H1 (cell line): Measurements from ENCODE around the gene PDF. TPM values are rescaled to one million over a fixed set of nuclear protein-coding genes. Genes with fewer than 3 reads are reported as not detected.

Experiments
- CTCF ChIA-PET: fragments of 300-600 bp; sonication (Branson Sonifier 250); formaldehyde crosslinking; loops from one replicate; lab custom pipeline; 2021; ENCODE audit not compliant: partially characterized antibody; lab: Charles Lee
- POLR2A ChIA-PET: fragments of 300-600 bp; sonication (Branson Sonifier 250); formaldehyde crosslinking; loops from one replicate; lab custom pipeline; 2021; ENCODE audit warnings: inconsistent platforms; ENCODE audit not compliant: partially characterized antibody; lab: Charles Lee
- DNase-seq, 2 experiments: peaks; one replicate each; pipeline versions ENCODE4 v3.0.0 to v3.0.0-alpha.2; 2010 to 2022; ENCODE audit warnings: low spot score in 2 of 2, low read depth in 1 of 2, mixed read lengths in 1 of 2
- FAIRE-seq: peaks from 2 replicates; lab custom pipeline; 2011; peaks lifted over from hg19 to GRCh38; lab: Jason Lieb, UNC
- H2AFZ ChIP-seq: 2 replicates; pipeline ENCODE4 v1.8.1; 2012; ENCODE audit warnings: low read length, inconsistent platforms
- H2AK5ac ChIP-seq: 2 replicates; pipeline ENCODE4 v1.6.1; 2013; ENCODE audit warnings: low read depth, low read length
- H2BK120ac ChIP-seq: replicated peaks from 2 replicates; pipeline ENCODE3; 2013; ENCODE audit warnings: low read depth, low read length, inconsistent platforms
- H2BK12ac ChIP-seq: 2 replicates; pipeline ENCODE4 v1.6.1; 2013; ENCODE audit warnings: low read depth, low read length
- H2BK15ac ChIP-seq: 2 replicates; pipeline ENCODE4 v1.6.1; 2013; ENCODE audit warnings: low read length
- H2BK20ac ChIP-seq: 2 replicates; pipeline ENCODE4 v1.6.1; 2013; ENCODE audit warnings: low read length
- H2BK5ac ChIP-seq: 2 replicates; pipeline ENCODE4 v1.6.1; 2013; ENCODE audit warnings: low read depth, low read length
- H3K14ac ChIP-seq: 2 replicates; pipeline ENCODE4 v1.6.1; 2013; ENCODE audit warnings: inconsistent platforms; ENCODE audit not compliant: insufficient read length
- H3K18ac ChIP-seq: 2 replicates; pipeline ENCODE4 v1.6.1; 2013; ENCODE audit warnings: low read length; ENCODE audit errors: extremely low read depth
- H3K23ac ChIP-seq: 2 replicates; pipeline ENCODE4 v1.6.1; 2013; ENCODE audit warnings: inconsistent platforms; ENCODE audit not compliant: insufficient read length
- H3K23me2 ChIP-seq: 2 replicates; pipeline ENCODE4 v1.6.1; 2013; ENCODE audit warnings: low read depth, low read length
- H3K27ac ChIP-seq: 2 replicates; pipeline ENCODE4 v1.6.1; 2011; ENCODE audit warnings: low read depth, low read length, inconsistent platforms
- H3K27me3 ChIP-seq, 4 experiments: replicated peaks in 1 of 4; 1 replicate in 1 of 4; 2 replicates in 3 of 4; pipeline versions ENCODE4 v1.6.1 to v1.8.1; 2011 to 2013; ENCODE audit warnings: low read length in 3 of 4, mild to moderate bottlenecking in 3 of 4, inconsistent platforms in 2 of 4, mixed read lengths in 2 of 4, moderate library complexity in 1 of 4; ENCODE audit not compliant: control insufficient read depth in 3 of 4, insufficient read depth in 3 of 4; ENCODE audit errors: extremely low read depth in 1 of 4
- H3K36me3 ChIP-seq, 4 experiments: 2 replicates each; pipeline versions ENCODE4 v1.6.1 to v1.8.1; 2011 to 2013; ENCODE audit warnings: mild to moderate bottlenecking in 4 of 4, low read length in 3 of 4, moderate library complexity in 2 of 4, control low read depth in 1 of 4, inconsistent platforms in 1 of 4; ENCODE audit not compliant: insufficient read depth in 4 of 4, control insufficient read depth in 2 of 4
- H3K4ac ChIP-seq: replicated peaks from 2 replicates; pipeline ENCODE3; 2013; ENCODE audit warnings: low read length, low read depth, mixed read lengths, inconsistent platforms; ENCODE audit not compliant: insufficient read length
- H3K4me1 ChIP-seq, 4 experiments: replicated peaks in 1 of 4; 1 replicate in 1 of 4; 2 replicates in 3 of 4; pipeline versions ENCODE4 v1.6.1 to v1.8.1; 2011 to 2013; ENCODE audit warnings: low read length in 3 of 4, inconsistent platforms in 2 of 4, mixed read lengths in 1 of 4; ENCODE audit not compliant: insufficient read depth in 4 of 4, control insufficient read depth in 3 of 4
- H3K4me2 ChIP-seq, 2 experiments: 2 replicates each; pipeline versions ENCODE4 v1.6.1 to v1.8.1; 2011 to 2013; ENCODE audit warnings: low read depth in 2 of 2, low read length in 2 of 2, control low read depth in 1 of 2, inconsistent platforms in 1 of 2, mild to moderate bottlenecking in 1 of 2; ENCODE audit not compliant: insufficient read depth in 1 of 2
- H3K4me3 ChIP-seq, 4 experiments: fragments of 200-600, 300-600 bp in 1 of 4; sonication (generic), shearing (Covaris generic), sonication (Bioruptor Twin) in 1 of 4; 2 replicates each; pipeline versions ENCODE4 v1.5.1 to v1.8.1; 2011 to 2016; ENCODE audit warnings: low read length in 4 of 4, low read depth in 3 of 4, control low read depth in 2 of 4, inconsistent platforms in 2 of 4, mild to moderate bottlenecking in 2 of 4, mixed read lengths in 1 of 4, moderate library complexity in 1 of 4; ENCODE audit not compliant: insufficient read depth in 2 of 4; ENCODE audit errors: extremely low read depth in 1 of 4
- H3K56ac ChIP-seq: replicated peaks from 2 replicates; pipeline ENCODE3; 2013; ENCODE audit warnings: low read depth, mild to moderate bottlenecking, mixed read lengths, low read length, inconsistent platforms; ENCODE audit not compliant: insufficient read length
- H3K79me1 ChIP-seq: 2 replicates; pipeline ENCODE4 v1.6.1; 2013; ENCODE audit warnings: low read depth, low read length, control low read depth
- H3K79me2 ChIP-seq, 2 experiments: 2 replicates each; pipeline versions ENCODE4 v1.6.1 to v1.8.1; 2012 to 2013; ENCODE audit warnings: low read length in 2 of 2, mild to moderate bottlenecking in 2 of 2, inconsistent platforms in 1 of 2; ENCODE audit not compliant: insufficient read depth in 2 of 2, control insufficient read depth in 1 of 2
- H3K9ac ChIP-seq, 4 experiments: replicated peaks in 1 of 4; 1 replicate in 1 of 4; 2 replicates in 3 of 4; pipeline versions ENCODE4 v1.6.1 to v1.8.1; 2011 to 2013; ENCODE audit warnings: low read depth in 3 of 4, low read length in 3 of 4, control low read depth in 2 of 4, mild to moderate bottlenecking in 2 of 4, moderate library complexity in 2 of 4, inconsistent platforms in 1 of 4; ENCODE audit errors: extremely low read depth in 1 of 4
- H3K9me3 ChIP-seq, 2 experiments: 2 replicates each; pipeline versions ENCODE4 v1.6.1 to v1.8.1; 2012 to 2013; ENCODE audit warnings: mild to moderate bottlenecking in 2 of 2, moderate library complexity in 2 of 2, control low read depth in 1 of 2, inconsistent platforms in 1 of 2, low read depth in 1 of 2, low read length in 1 of 2, mixed read lengths in 1 of 2; ENCODE audit not compliant: insufficient read depth in 2 of 2
- H4K20me1 ChIP-seq, 2 experiments: replicated peaks in 1 of 2; 2 replicates each; pipeline versions ENCODE3 to v1.8.1; 2011 to 2013; ENCODE audit warnings: inconsistent platforms in 2 of 2, low read length in 2 of 2, mild to moderate bottlenecking in 1 of 2; ENCODE audit not compliant: insufficient read depth in 2 of 2, control insufficient read depth in 1 of 2
- H4K5ac ChIP-seq: 2 replicates; pipeline ENCODE4 v1.6.1; 2013; ENCODE audit warnings: low read length, low read depth, mixed read lengths, inconsistent platforms; ENCODE audit not compliant: insufficient read length
- H4K8ac ChIP-seq: 2 replicates; pipeline ENCODE4 v1.8.0; 2013; ENCODE audit warnings: mild to moderate bottlenecking, moderate library complexity, low read length, inconsistent platforms; ENCODE audit not compliant: insufficient read depth; ENCODE audit errors: extremely low read depth
- H4K91ac ChIP-seq: replicated peaks from 2 replicates; pipeline ENCODE3; 2013; ENCODE audit warnings: low read length, mixed read lengths, inconsistent platforms; ENCODE audit not compliant: insufficient read length
- CEBPB ChIP-seq: IDR thresholded peaks from 2 replicates; pipeline ENCODE4 v1.6.1; 2012; ENCODE audit warnings: low read depth, low read length
- CREB1 ChIP-seq: IDR thresholded peaks from 2 replicates; pipeline ENCODE4 v1.6.1; 2012; ENCODE audit warnings: inconsistent platforms
- HDAC2 ChIP-seq, 2 experiments: fragments of 300-600 bp in 1 of 2; sonication (generic) in 1 of 2; IDR thresholded peaks; 2 replicates each; pipeline ENCODE4 v1.6.1; 2011 to 2012; ENCODE audit warnings: low read depth in 2 of 2, low read length in 2 of 2, mild to moderate bottlenecking in 2 of 2, moderate library complexity in 2 of 2, borderline replicate concordance in 1 of 2, inconsistent platforms in 1 of 2
- NRF1 ChIP-seq: IDR thresholded peaks from 2 replicates; pipeline ENCODE4 v1.6.1; 2011; ENCODE audit warnings: mild to moderate bottlenecking, low read depth, low read length, improper control_type of control experiment
- PHF8 ChIP-seq: fragments of 200-600 bp; sonication (generic); conservative IDR thresholded peaks from 2 replicates; pipeline ENCODE4 v1.7.1; 2012; ENCODE audit warnings: low read depth, mild to moderate bottlenecking, inconsistent platforms, low read length, moderate library complexity
- POLR2AphosphoS5 ChIP-seq: IDR thresholded peaks from 2 replicates; pipeline ENCODE4 v1.6.1; 2011; ENCODE audit warnings: low read depth, low read length
- RFX5 ChIP-seq: IDR thresholded peaks from 2 replicates; pipeline ENCODE4 v1.6.1; 2011; ENCODE audit warnings: low read depth, low read length, improper control_type of control experiment, borderline replicate concordance
- SIRT6 ChIP-seq: IDR thresholded peaks from one replicate; pipeline ENCODE4 v1.7.1; 2012; ENCODE audit warnings: low read length, inconsistent platforms
- SP1 ChIP-seq: IDR thresholded peaks from 2 replicates; pipeline ENCODE4 v1.6.1; 2011; ENCODE audit warnings: low read depth, low read length
- SP2 ChIP-seq: IDR thresholded peaks from 2 replicates; pipeline ENCODE4 v1.6.1; 2012; ENCODE audit warnings: mild to moderate bottlenecking, low read length, inconsistent platforms
- TAF1 ChIP-seq: IDR thresholded peaks from 2 replicates; pipeline ENCODE4 v1.6.1; 2011; ENCODE audit warnings: mild to moderate bottlenecking, low read depth, low read length
- WGBS, 2 experiments: shearing (Covaris generic) in 1 of 2; methylation state at CpG; one replicate each; pipeline versions ENCODE4 v1.1.6 to v1.1.7; 2013 to 2015; ENCODE audit warnings: low lambda C conversion rate in 2 of 2, mixed read lengths in 2 of 2, inconsistent platforms in 1 of 2, low coverage in 1 of 2, missing lambda C conversion rate in 1 of 2; ENCODE audit not compliant: insufficient replicate concordance in 2 of 2, insufficient coverage in 1 of 2, insufficient read length in 1 of 2; ENCODE audit errors: extremely low coverage in 1 of 2, missing lambda C conversion rate in 1 of 2; 5-methylcytosine and 5-hydroxymethylcytosine counted together
- polyA plus RNA-seq, 7 experiments: library from polyadenylated mRNA; depleted of rRNA in 3 of 7; stranded (reverse) in 5 of 7; unstranded in 2 of 7; fragments of >200 nt in 5 of 7; fragments of 200-250 nt in 2 of 7; gene quantifications; 1 replicate in 5 of 7; 2 replicates in 1 of 7; 4 replicates in 1 of 7; pipeline versions ENCODE4 v1.2.1 to v1.2.3, GENCODE V29; 2011 to 2013; ENCODE audit warnings: missing spikeins in 2 of 7, mixed read lengths in 2 of 7
- total RNA-seq: library from RNA; stranded (reverse); fragmentation: NEBNext Ultra II Directional; extraction: Animal tissue kit (Norgen Biotek cat#: 25700); gene quantifications from 2 replicates; pipeline ENCODE4 v1.2.1, GENCODE V29; 2021

PDF gene
- total and polyA plus RNA-seq, 2 of the 8 experiments (the other 6 are each of a cell fraction or from before 2014, with no cell fraction given): 17.7 to 23.9 TPM

DNA sequence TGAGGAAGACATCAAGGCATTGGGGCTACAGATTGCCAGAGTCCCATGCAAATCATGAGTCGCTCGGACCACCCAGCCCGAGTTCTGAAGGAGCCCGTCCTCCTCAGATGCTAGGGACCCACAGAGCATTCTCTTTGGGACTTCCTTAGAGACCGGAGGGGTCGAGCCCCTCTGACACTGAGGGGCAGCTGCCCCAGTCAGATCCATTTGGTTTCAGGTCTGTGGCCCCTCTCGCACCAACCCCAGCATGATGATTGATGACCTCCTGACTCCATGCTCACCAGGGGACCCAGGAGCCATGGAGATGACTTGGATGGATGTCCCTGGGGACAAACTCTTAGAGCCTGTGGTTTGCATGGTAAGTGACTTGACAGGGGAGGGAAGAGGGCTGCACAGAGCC is 8.0 kb downstream of the PDF start:
- H3K23me2 ChIP-seq: no peaks in the 10 kb centered on the region; the same call in 1 of the 2 replicates
- H2BK12ac ChIP-seq: no peak overlapping the region
- H3K4ac ChIP-seq: no peak overlapping the region
- no peaks in the 10 kb centered on the region for H3K9me3 ChIP-seq
- no peak overlapping the region for H3K18ac ChIP-seq
- H2BK120ac ChIP-seq: no peak overlapping the region
- no peak overlapping the region for H3K56ac ChIP-seq
- peaks cover 0 to 41% of the 10 kb centered on the region in 2 experiments; a peak in 3 of 4 replicates for H3K79me2 ChIP-seq
- H3K4me3 ChIP-seq: no peak overlapping the region
- no peak overlapping the region for H2BK20ac ChIP-seq
- no peak overlapping the region for H3K27ac ChIP-seq
- no peak overlapping the region for H2BK15ac ChIP-seq
- H3K14ac ChIP-seq: no peak overlapping the region
- CTCF ChIA-PET: interaction anchor here (3.4 kb wide), 1 partner anchor 16 kb away, joined by 10 read pairs; the partner anchor contains the start of genes COG8 and NIP7
- no peak overlapping the region for H4K5ac ChIP-seq
- POLR2A ChIA-PET: interaction anchor here (0.6 to 29.8 kb wide), 4 partner anchors 2 to 250 kb away, joined by 3 to 497 read pairs (median 250); partner anchors contain the start of genes COG8, NIP7, PDF and TMED6
- no peak for TF ChIP-seq POLR2AphosphoS5
- TF ChIP-seq SIRT6: no peak
- TF ChIP-seq NRF1: no peak
- TF ChIP-seq CEBPB: no peak
- TF ChIP-seq HDAC2 (IDR thresholded peaks at IDR 0.05; ENCODE audit: borderline replicate concordance in 1 of 2, low read depth in 2 of 2, low read length in 2 of 2): no peak
- TF ChIP-seq RFX5: no peak
- no peak for TF ChIP-seq PHF8
- TF ChIP-seq CREB1: no peak
- TF ChIP-seq SP1: no peak
- TF ChIP-seq SP2: no peak
- no peak for TF ChIP-seq TAF1
- FAIRE-seq (no peak), DNase-seq (no peak)
- no peak overlapping the region for H2BK5ac ChIP-seq
- no peak overlapping the region for H3K4me2 ChIP-seq
- no peak overlapping the region for H2AFZ ChIP-seq
- no peak overlapping the region for H2AK5ac ChIP-seq
- no peaks in the 10 kb centered on the region for H3K27me3 ChIP-seq
- H4K20me1 ChIP-seq: peaks cover 9 to 37% of the 10 kb centered on the region in 2 experiments
- no peaks in the 10 kb centered on the region for H3K4me1 ChIP-seq
- peaks cover 8% of the 10 kb centered on the region for H3K79me1 ChIP-seq
- peaks cover 26 to 84% (median 53%) of the 10 kb centered on the region in 4 experiments for H3K36me3 ChIP-seq
- no peak overlapping the region for H4K91ac ChIP-seq
- H3K23ac ChIP-seq: no peak overlapping the region
- 96% methylated on average over 7 of the region's 7 CpGs; no CpG with 5 or more reads in 1 of the 2 experiments for WGBS, 2 experiments
- no peak overlapping the region for H3K9ac ChIP-seq
- H4K8ac ChIP-seq: no peak overlapping the region
